ACC112 (cell line): ENCODE results near the gene LAMA3.

Source experiments
- H2AFZ ChIP-seq: fragments of 200-600 bp; sonication (generic); one replicate; pipeline ENCODE4 v1.6.0; 2017; ENCODE audit warnings: antibody characterized with exemption, low read length; ENCODE audit not compliant: unreplicated experiment
- H3K27ac ChIP-seq: fragments of 200-600 bp; sonication (generic); 2 replicates; pipeline ENCODE4 v1.5.1; 2014; ENCODE audit warnings: low read depth, mild to moderate bottlenecking, antibody characterized with exemption, low read length, moderate library complexity
- H3K27me3 ChIP-seq: fragments of 200-600 bp; sonication (generic); 2 replicates; pipeline ENCODE4 v1.6.1; 2014; ENCODE audit warnings: mild to moderate bottlenecking, antibody characterized with exemption, low read length, moderate library complexity, mixed read lengths; ENCODE audit not compliant: insufficient read depth
- H3K36me3 ChIP-seq: fragments of 200-600 bp; sonication (generic); 2 replicates; pipeline ENCODE4 v1.6.1; 2016; ENCODE audit warnings: mild to moderate bottlenecking, antibody characterized with exemption, low read length, moderate library complexity, mixed read lengths; ENCODE audit not compliant: insufficient read depth
- H3K4me1 ChIP-seq: fragments of 200-600 bp; sonication (generic); one replicate; pipeline ENCODE4 v1.6.1; 2016; ENCODE audit warnings: low read length, mixed read lengths; ENCODE audit not compliant: insufficient read depth, unreplicated experiment, control insufficient read depth
- H3K4me3 ChIP-seq: fragments of 200-600 bp; sonication (generic); 2 replicates; pipeline ENCODE4 v1.5.1; 2014; ENCODE audit warnings: mild to moderate bottlenecking, low read depth, low read length
- H3K79me2 ChIP-seq: fragments of 200-600 bp; sonication (generic); one replicate; pipeline ENCODE4 v1.6.0; 2016; ENCODE audit warnings: low read length; ENCODE audit not compliant: control insufficient read depth, unreplicated experiment, insufficient read depth

The LAMA3 gene

GRCh38 chr18:23650968-23651927 is 38.0 kb upstream of the LAMA3 start:
- H3K27ac ChIP-seq, result no peak overlapping the region; the same call in 1 of the 2 replicates
- no peaks in the 10 kb centered on the region for H3K79me2 ChIP-seq
- no peaks in the 10 kb centered on the region for H3K36me3 ChIP-seq
- H2AFZ ChIP-seq, result no peak overlapping the region
- no peak overlapping the region for H3K4me3 ChIP-seq
- no peaks in the 10 kb centered on the region for H3K27me3 ChIP-seq
- peaks cover 16% of the 10 kb centered on the region for H3K4me1 ChIP-seq

GRCh38 chr18:23652232-23652631 is 37.0 kb upstream of the LAMA3 start:
- peaks cover 16% of the 10 kb centered on the region for H3K4me1 ChIP-seq
- H3K79me2 ChIP-seq, result no peaks in the 10 kb centered on the region
- no peaks in the 10 kb centered on the region for H3K36me3 ChIP-seq
- no peak overlapping the region for H2AFZ ChIP-seq
- no peak overlapping the region for H3K27ac ChIP-seq
- H3K27me3 ChIP-seq, result no peaks in the 10 kb centered on the region
- no peak overlapping the region for H3K4me3 ChIP-seq

- Histone ChIP-seq H3K79me2 (no peaks in the 10 kb centered on the region), H3K4me1 (peaks cover 11% of the 10 kb centered on the region), H3K27ac (no peak overlapping the region), H3K36me3 (no peaks in the 10 kb centered on the region), H2AFZ (no peak overlapping the region), H3K4me3 (no peak overlapping the region), H3K27me3 (peaks cover 10% of the 10 kb centered on the region; the same call in 1 of the 2 replicates)
These were observed 31.0 kb upstream of the LAMA3 start for GRCh38 chr18:23658285-23658684.

GRCh38 chr18:23661735-23662308 is 27.4 kb upstream of the LAMA3 start:
- Histone ChIP-seq H2AFZ (peak overlapping the region; percentile 97), H3K36me3 (no peaks in the 10 kb centered on the region), H3K4me1 (peaks cover 11% of the 10 kb centered on the region), H3K79me2 (no peaks in the 10 kb centered on the region), H3K27ac (no peak overlapping the region), H3K4me3 (peak overlapping the region; percentile 85), H3K27me3 (peaks cover 10% of the 10 kb centered on the region; the same call in 1 of the 2 replicates)

GRCh38 chr18:23662309-23663263 is 26.7 kb upstream of the LAMA3 start, which contains the start of gene ANKRD29:
TSS of gene ANKRD29 (minus strand) at chr18:23662911. CDS start at chr18:23662730, 181 bp downstream.
- no peaks in the 10 kb centered on the region for H3K36me3 ChIP-seq
- no peak within 1 kb of the TSS for H3K27ac ChIP-seq
- peaks cover 11% of the 10 kb centered on the region for H3K4me1 ChIP-seq
- H3K27me3 ChIP-seq, result peaks cover 10% of the 10 kb centered on the region; the same call in 1 of the 2 replicates
- H2AFZ ChIP-seq, result peak within 1 kb of the TSS; percentile 97
- H3K4me3 ChIP-seq, result peak within 1 kb of the TSS; percentile 85
- no peaks in the 10 kb centered on the region for H3K79me2 ChIP-seq

GRCh38 chr18:23664674-23665073 is 24.6 kb upstream of the LAMA3 start:
- H3K4me1 ChIP-seq, result peaks cover 11% of the 10 kb centered on the region
- no peak overlapping the region for H2AFZ ChIP-seq

GRCh38 chr18:23667114-23667513 is 22.1 kb upstream of the LAMA3 start:
- Histone ChIP-seq H3K79me2 (no peaks in the 10 kb centered on the region), H3K4me3 (no peak overlapping the region), H3K36me3 (no peaks in the 10 kb centered on the region), H3K27ac (no peak overlapping the region), H3K4me1 (peaks cover 14% of the 10 kb centered on the region), H3K27me3 (no peaks in the 10 kb centered on the region), H2AFZ (no peak overlapping the region)

More at GRCh38 chr18:23664674-23665073, 24.6 kb upstream of the LAMA3 start:
- no peaks in the 10 kb centered on the region for H3K36me3 ChIP-seq
- no peaks in the 10 kb centered on the region for H3K79me2 ChIP-seq
- no peak overlapping the region for H3K4me3 ChIP-seq
- H3K27ac ChIP-seq, result no peak overlapping the region
- H3K27me3 ChIP-seq, result peaks cover 10% of the 10 kb centered on the region; the same call in 1 of the 2 replicates

- no peaks in the 10 kb centered on the region for H3K79me2 ChIP-seq
- no peak overlapping the region for H3K4me3 ChIP-seq
- no peak overlapping the region for H3K27ac ChIP-seq
- H2AFZ ChIP-seq, result no peak overlapping the region
- H3K36me3 ChIP-seq, result no peaks in the 10 kb centered on the region
- peaks cover 12% of the 10 kb centered on the region for H3K4me1 ChIP-seq
- no peaks in the 10 kb centered on the region for H3K27me3 ChIP-seq
These were observed 20.5 kb upstream of the LAMA3 start for GRCh38 chr18:23668731-23669130.

- no peaks in the 10 kb centered on the region for H3K36me3 ChIP-seq
- H3K4me1 ChIP-seq, result peaks cover 12% of the 10 kb centered on the region
- H3K4me3 ChIP-seq, result no peak overlapping the region
- H2AFZ ChIP-seq, result no peak overlapping the region
- no peak overlapping the region for H3K27ac ChIP-seq
- no peaks in the 10 kb centered on the region for H3K79me2 ChIP-seq
- no peaks in the 10 kb centered on the region for H3K27me3 ChIP-seq
These were observed 20.0 kb upstream of the LAMA3 start for GRCh38 chr18:23669202-23669766.
